ENCODE data around the gene GLP2R. TPM values are rescaled to one million over a fixed set of nuclear protein-coding genes. Genes with fewer than 3 reads are reported as not detected.

GLP2R gene
- total and polyA plus RNA-seq, 2 experiments from 2014 or later: not detected

GRCh38 chr17:9925457-9925856 is 99.7 kb downstream of the GLP2R start:
- no peak for ATAC-seq
- no peak overlapping the region for H3K4me3 Mint-ChIP-seq
- no peaks in the 10 kb centered on the region for H3K4me1 ChIP-seq (ENCODE audit: insufficient read depth)
- H3K9me2 ChIP-seq (ENCODE audit: insufficient read depth): no peaks in the 10 kb centered on the region
- H3K27ac Mint-ChIP-seq: no peak overlapping the region
- no peaks in the 10 kb centered on the region for H3K9me3 Mint-ChIP-seq
- TF ChIP-seq REST (IDR thresholded peaks at IDR 0.05; ENCODE audit: unreplicated experiment) (no peak), STAT1 (IDR thresholded peaks at IDR 0.05; ENCODE audit: unreplicated experiment) (no peak), POLR2AphosphoS5 (IDR thresholded peaks at IDR 0.05; ENCODE audit: low read depth) (no peak), JUNB (IDR thresholded peaks at IDR 0.05; ENCODE audit: unreplicated experiment) (no peak), CTCF (conservative IDR thresholded peaks at IDR 0.05; ENCODE audit: low read depth in 2 of 2) (no peak), ETS1 (IDR thresholded peaks at IDR 0.05) (no peak), CREB1 (CRISPR knock-in tag; IDR thresholded peaks at IDR 0.05; ENCODE audit: low read depth) (no peak), EZH2phosphoT487 (IDR thresholded peaks at IDR 0.05; ENCODE audit: unreplicated experiment) (no peak), ZNF462 (CRISPR knock-in tag; IDR thresholded peaks at IDR 0.05) (no peak), EZH2 (IDR thresholded peaks at IDR 0.05; ENCODE audit: low read depth, unreplicated experiment) (no peak), ZNF331 (CRISPR knock-in tag; IDR thresholded peaks at IDR 0.05; ENCODE audit: low read depth) (no peak), NANOG (IDR thresholded peaks at IDR 0.05; ENCODE audit: borderline replicate concordance) (no peak), ZNF114 (CRISPR knock-in tag; IDR thresholded peaks at IDR 0.05) (no peak)
- no peaks in the 10 kb centered on the region for H3F3A ChIP-seq (replicated peaks; ENCODE audit: low read depth)
- no peaks in the 10 kb centered on the region for H4K20me1 ChIP-seq (replicated peaks; ENCODE audit: insufficient read depth)
- no peaks in the 10 kb centered on the region for H3K79me2 ChIP-seq (replicated peaks; ENCODE audit: insufficient read depth)
- no peak overlapping the region for H2AFZ ChIP-seq
- no peaks in the 10 kb centered on the region for H3K36me3 Mint-ChIP-seq (ENCODE audit: low read depth)
- no peak overlapping the region for H3K4me3 ChIP-seq
- DNase-seq (ENCODE audit: low spot score): no peak
- H3K36me3 ChIP-seq (ENCODE audit: insufficient read depth): no peaks in the 10 kb centered on the region
- peaks cover 8% of the 10 kb centered on the region for H3K4me1 Mint-ChIP-seq
- no peak overlapping the region for H3K4me2 ChIP-seq
- H3K27me3 Mint-ChIP-seq (ENCODE audit: insufficient read depth, low read depth, poor library complexity): peaks cover 4% of the 10 kb centered on the region
- no peaks in the 10 kb centered on the region for H3K27me3 ChIP-seq (ENCODE audit: insufficient read depth)
- H3K27ac ChIP-seq (ENCODE audit: low read depth): no peak overlapping the region
